ENCODE results near the gene SCAMP2. TPM values are rescaled to one million over a fixed set of nuclear protein-coding genes. Genes with fewer than 3 reads are reported as not detected.

The SCAMP2 gene
- total and polyA plus RNA-seq, 10 donors = 34.7 to 129 (median 98.6) TPM

GRCh38 chr15:74878273-74878672 is 5.1 kb upstream of the SCAMP2 start:
- peaks cover 0 to 10% (median 7%) of the 10 kb centered on the region in 6 donors for H3K4me1 ChIP-seq
- no peak for DNase-seq
- H3K9me3 ChIP-seq = peaks cover 0 to 9% (median 0%) of the 10 kb centered on the region in 8 donors
- WGBS, 5 donors = 73 to 93% (median 85%) methylated on average over 4 of the region's 4 CpGs
- H3K27me3 ChIP-seq (replicated peaks in 1 of 7) = no peaks in the 10 kb centered on the region
- no peak overlapping the region for H3K4me3 ChIP-seq
- no peak overlapping the region for H3K27ac ChIP-seq
- TF ChIP-seq POLR2A (IDR thresholded peaks at IDR 0.05) = no peak
- intact Hi-C loops (cut with DNase I; ENCODE audit: low total_unique reads) = no loop called here
- H3K36me3 ChIP-seq = no peaks in the 10 kb centered on the region

DNA sequence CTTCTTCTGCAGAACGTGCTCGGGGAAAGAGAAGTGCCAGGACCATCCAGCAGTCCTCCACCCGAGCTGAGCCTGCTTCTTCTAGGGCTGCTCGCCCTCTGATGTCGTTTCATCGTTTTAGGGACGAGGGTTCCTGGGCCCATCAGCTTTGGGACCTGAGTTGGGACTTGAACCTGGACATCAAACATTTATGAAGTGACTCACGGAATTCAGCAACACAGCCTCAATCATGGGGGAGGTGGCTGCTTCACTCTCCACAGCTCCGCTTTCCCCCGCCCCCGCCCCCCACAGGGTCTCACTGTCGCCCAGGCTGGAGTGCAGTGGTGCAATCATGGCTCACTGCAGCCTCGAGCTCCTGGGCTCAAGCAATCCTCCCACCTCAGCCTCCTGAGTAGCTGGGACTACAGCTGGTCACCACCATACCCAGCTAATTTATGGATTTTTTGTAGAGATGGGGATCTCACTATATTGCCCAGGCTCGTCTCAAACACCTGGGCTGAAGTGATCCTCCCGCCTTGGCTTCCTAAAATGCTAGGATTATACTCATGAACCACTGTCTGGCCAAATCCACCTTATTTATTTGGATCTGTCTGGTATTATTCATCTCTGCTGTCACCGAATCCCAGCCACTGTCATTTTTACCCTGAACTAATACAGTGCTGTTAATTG is 725 bp upstream of the SCAMP2 start:
- peaks cover 36 to 47% (median 45%) of the 10 kb centered on the region in 6 donors for H3K4me1 ChIP-seq
- intact Hi-C loops (cut with DNase I; ENCODE audit: low total_unique reads) = no loop called here
- no peak for TF ChIP-seq POLR2A (IDR thresholded peaks at IDR 0.05)
- TF ChIP-seq, protein P1, sequence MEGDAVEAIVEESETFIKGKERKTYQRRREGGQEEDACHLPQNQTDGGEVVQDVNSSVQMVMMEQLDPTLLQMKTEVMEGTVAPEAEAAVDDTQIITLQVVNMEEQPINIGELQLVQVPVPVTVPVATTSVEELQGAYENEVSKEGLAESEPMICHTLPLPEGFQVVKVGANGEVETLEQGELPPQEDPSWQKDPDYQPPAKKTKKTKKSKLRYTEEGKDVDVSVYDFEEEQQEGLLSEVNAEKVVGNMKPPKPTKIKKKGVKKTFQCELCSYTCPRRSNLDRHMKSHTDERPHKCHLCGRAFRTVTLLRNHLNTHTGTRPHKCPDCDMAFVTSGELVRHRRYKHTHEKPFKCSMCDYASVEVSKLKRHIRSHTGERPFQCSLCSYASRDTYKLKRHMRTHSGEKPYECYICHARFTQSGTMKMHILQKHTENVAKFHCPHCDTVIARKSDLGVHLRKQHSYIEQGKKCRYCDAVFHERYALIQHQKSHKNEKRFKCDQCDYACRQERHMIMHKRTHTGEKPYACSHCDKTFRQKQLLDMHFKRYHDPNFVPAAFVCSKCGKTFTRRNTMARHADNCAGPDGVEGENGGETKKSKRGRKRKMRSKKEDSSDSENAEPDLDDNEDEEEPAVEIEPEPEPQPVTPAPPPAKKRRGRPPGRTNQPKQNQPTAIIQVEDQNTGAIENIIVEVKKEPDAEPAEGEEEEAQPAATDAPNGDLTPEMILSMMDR (IDR thresholded peaks at IDR 0.05 in 8 of 11, conservative IDR thresholded peaks at IDR 0.05 in 3 of 11) = no peak
- no peak for TF ChIP-seq POLR2AphosphoS5 (IDR thresholded peaks at IDR 0.05)
- H3K4me3 ChIP-seq = peak overlapping the region; percentile 57 to 89 (median 73)
- 24 to 48% (median 34%) methylated on average over 13 to 16 of the region's 16 CpGs for WGBS, 5 donors
- H3K27ac ChIP-seq = peak overlapping the region; percentile 92 to 99 (median 96)
- H3K9me3 ChIP-seq = no peaks in the 10 kb centered on the region
- no peaks in the 10 kb centered on the region for H3K27me3 ChIP-seq (replicated peaks in 1 of 7)
- peaks cover 0 to 6% (median 0%) of the 10 kb centered on the region in 6 donors for H3K36me3 ChIP-seq
- no peak for DNase-seq

DNA sequence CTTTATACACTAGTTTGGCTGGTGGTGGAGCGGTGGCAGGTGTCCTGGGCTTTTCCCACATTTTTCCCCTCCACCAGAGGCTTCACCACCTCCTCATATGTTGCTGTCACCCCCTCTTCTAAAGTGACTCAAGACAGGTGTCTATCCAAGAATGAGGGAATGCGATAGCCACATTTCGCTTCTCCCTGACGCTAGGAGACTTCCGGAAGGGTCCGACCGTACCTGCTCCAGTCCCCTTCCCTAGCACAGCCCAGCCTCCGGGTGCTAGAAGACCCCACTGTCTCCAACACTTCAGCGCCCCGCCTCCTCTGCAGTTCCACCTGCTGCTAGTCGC is 496 bp downstream of the SCAMP2 start:
- TF ChIP-seq, protein P1 (IDR thresholded peaks at IDR 0.05 in 8 of 11, conservative IDR thresholded peaks at IDR 0.05 in 3 of 11) = no peak
- TF ChIP-seq POLR2AphosphoS5 (IDR thresholded peaks at IDR 0.05) (no peak), POLR2A (IDR thresholded peaks at IDR 0.05) (no peak)
- WGBS, 5 donors = 0 to 1% (median 1%) methylated on average over 8 to 11 of the region's 11 CpGs

GRCh38 chr15:74870436-74871215 is 2.5 kb downstream of the SCAMP2 start:
- DNase-seq = no peak
- 7 to 15% (median 8%) methylated on average over 6 of the region's 6 CpGs for WGBS, 5 donors
- H3K4me3 ChIP-seq = peak overlapping the region in 3 of 8 donors; percentile 4 to 89 (median 61)
- intact Hi-C loops (cut with DNase I; ENCODE audit: low total_unique reads) = no loop called here
- H3K27me3 ChIP-seq (replicated peaks in 1 of 7) = no peaks in the 10 kb centered on the region
- H3K27ac ChIP-seq = peak overlapping the region; percentile 69 to 99 (median 94)
- TF ChIP-seq POLR2A (IDR thresholded peaks at IDR 0.05) (no peak), POLR2AphosphoS5 (IDR thresholded peaks at IDR 0.05) (no peak)
- TF ChIP-seq, protein P1 (IDR thresholded peaks at IDR 0.05 in 8 of 11, conservative IDR thresholded peaks at IDR 0.05 in 3 of 11) = no peak
- peaks cover 0 to 18% (median 0%) of the 10 kb centered on the region in 6 donors for H3K36me3 ChIP-seq
- no peaks in the 10 kb centered on the region for H3K9me3 ChIP-seq
- H3K4me1 ChIP-seq = peaks cover 62 to 80% (median 76%) of the 10 kb centered on the region in 6 donors

More for the DNA sequence above, 496 bp downstream of the SCAMP2 start:
- H3K27ac ChIP-seq = peak overlapping the region; percentile 92 to 99 (median 96)
- intact Hi-C loops (cut with DNase I; ENCODE audit: low total_unique reads) = no loop called here
- no peaks in the 10 kb centered on the region for H3K9me3 ChIP-seq
- no peaks in the 10 kb centered on the region for H3K27me3 ChIP-seq (replicated peaks in 1 of 7)
- H3K36me3 ChIP-seq = peaks cover 0 to 12% (median 0%) of the 10 kb centered on the region in 6 donors
- peak overlapping the region; percentile 57 to 89 (median 73) for H3K4me3 ChIP-seq
- peaks cover 49 to 60% (median 57%) of the 10 kb centered on the region in 6 donors for H3K4me1 ChIP-seq
- DNase-seq = no peak
